Measurements from ENCODE around the gene GGNBP2. TPM values are rescaled to one million over a fixed set of nuclear protein-coding genes. Genes with fewer than 3 reads are reported as not detected.

Gene GGNBP2
- total and polyA plus RNA-seq, 2 donors (not counting 1 experiment from before 2014, with no cell fraction given): 77.0 to 81.9 TPM

GRCh38 chr17:36545465-36546417 lies 1.0 kb downstream of the GGNBP2 start:
- Histone ChIP-seq H3K27me3 (ENCODE audit: control insufficient read depth, insufficient read depth, low read length) (no peaks in the 10 kb centered on the region), H3K27ac (ENCODE audit: insufficient read depth, low read length) (peak overlapping the region; percentile 74), H3K79me2 (ENCODE audit: control insufficient read depth, insufficient read depth, low read length) (peaks cover 71% of the 10 kb centered on the region), H3K4me2 (ENCODE audit: extremely low read depth, insufficient read depth, low read length) (peak overlapping the region; percentile 98), H2AFZ (ENCODE audit: low read length) (no peak overlapping the region), H3K9ac (ENCODE audit: insufficient read depth, low read length) (peak overlapping the region; percentile 87), H3K4me3 (replicated peaks in 1 of 4; ENCODE audit: control extremely low read depth in 1 of 4, insufficient read depth in 1 of 4, low read depth in 3 of 4, low read length in 4 of 4) (peak overlapping the region; percentile 69 to 100 (median 90)), H3K4me1 (ENCODE audit: control insufficient read depth, extremely low read depth, insufficient read depth, low read length) (no peaks in the 10 kb centered on the region), H3K9me3 (ENCODE audit: control insufficient read depth, insufficient read depth, low read depth, low read length) (no peaks in the 10 kb centered on the region), H4K20me1 (ENCODE audit: control insufficient read depth, extremely low read depth, insufficient read depth, low read length) (no peaks in the 10 kb centered on the region), H3K36me3 (ENCODE audit: control insufficient read depth, insufficient read depth, low read length) (peaks cover 2% of the 10 kb centered on the region)
- TF ChIP-seq CTCF (conservative IDR thresholded peaks at IDR 0.05 in 1 of 2, IDR thresholded peaks at IDR 0.05 in 1 of 2; ENCODE audit: low read depth in 1 of 2, low read length in 2 of 2) (no peak), EZH2 (IDR thresholded peaks at IDR 0.05; ENCODE audit: low read length, missing control alignments) (no peak)
- peak; percentile 97 to 98 for DNase-seq (ENCODE audit: low read depth in 2 of 2)

- no peaks in the 10 kb centered on the region for H3K27me3 ChIP-seq (ENCODE audit: control insufficient read depth, insufficient read depth, low read length)
- no peaks in the 10 kb centered on the region for H3K9me3 ChIP-seq (ENCODE audit: control insufficient read depth, insufficient read depth, low read depth, low read length)
- no peak overlapping the region for H2AFZ ChIP-seq (ENCODE audit: low read length)
- H3K4me1 ChIP-seq (ENCODE audit: control insufficient read depth, extremely low read depth, insufficient read depth, low read length): no peaks in the 10 kb centered on the region
- peaks cover 78% of the 10 kb centered on the region for H3K79me2 ChIP-seq (ENCODE audit: control insufficient read depth, insufficient read depth, low read length)
- H3K27ac ChIP-seq (ENCODE audit: insufficient read depth, low read length): peak overlapping the region; percentile 74
- peaks cover 2% of the 10 kb centered on the region for H3K36me3 ChIP-seq (ENCODE audit: control insufficient read depth, insufficient read depth, low read length)
- H3K4me3 ChIP-seq (replicated peaks in 1 of 4; ENCODE audit: control extremely low read depth in 1 of 4, insufficient read depth in 1 of 4, low read depth in 3 of 4, low read length in 4 of 4): peak overlapping the region; percentile 69 to 100 (median 90)
- no peaks in the 10 kb centered on the region for H4K20me1 ChIP-seq (ENCODE audit: control insufficient read depth, extremely low read depth, insufficient read depth, low read length)
- DNase-seq (ENCODE audit: low read depth in 2 of 2): peak in 1 of 2 donors; percentile 6
- H3K9ac ChIP-seq (ENCODE audit: insufficient read depth, low read length): peak overlapping the region; percentile 87
- peak overlapping the region; percentile 98 for H3K4me2 ChIP-seq (ENCODE audit: extremely low read depth, insufficient read depth, low read length)
- TF ChIP-seq CTCF (conservative IDR thresholded peaks at IDR 0.05 in 1 of 2, IDR thresholded peaks at IDR 0.05 in 1 of 2; ENCODE audit: low read depth in 1 of 2, low read length in 2 of 2): no peak
- TF ChIP-seq EZH2 (IDR thresholded peaks at IDR 0.05; ENCODE audit: low read length, missing control alignments): no peak
Measured at GRCh38 chr17:36546418-36547093, 1.8 kb downstream of the GGNBP2 start.

- Histone ChIP-seq H4K20me1 (ENCODE audit: control insufficient read depth, extremely low read depth, insufficient read depth, low read length) (peaks cover 2% of the 10 kb centered on the region), H3K4me2 (ENCODE audit: extremely low read depth, insufficient read depth, low read length) (peak overlapping the region; percentile 98), H3K4me1 (ENCODE audit: control insufficient read depth, extremely low read depth, insufficient read depth, low read length) (no peaks in the 10 kb centered on the region), H3K36me3 (ENCODE audit: control insufficient read depth, insufficient read depth, low read length) (peaks cover 2% of the 10 kb centered on the region), H3K9ac (ENCODE audit: insufficient read depth, low read length) (no peak overlapping the region), H3K27me3 (ENCODE audit: control insufficient read depth, insufficient read depth, low read length) (no peaks in the 10 kb centered on the region), H2AFZ (ENCODE audit: low read length) (no peak overlapping the region), H3K27ac (ENCODE audit: insufficient read depth, low read length) (no peak overlapping the region), H3K79me2 (ENCODE audit: control insufficient read depth, insufficient read depth, low read length) (peaks cover 85% of the 10 kb centered on the region), H3K4me3 (replicated peaks in 1 of 4; ENCODE audit: control extremely low read depth in 1 of 4, insufficient read depth in 1 of 4, low read depth in 3 of 4, low read length in 4 of 4) (peak overlapping the region; percentile 69 to 100 (median 90)), H3K9me3 (ENCODE audit: control insufficient read depth, insufficient read depth, low read depth, low read length) (no peaks in the 10 kb centered on the region)
- no peak for TF ChIP-seq CTCF (conservative IDR thresholded peaks at IDR 0.05 in 1 of 2, IDR thresholded peaks at IDR 0.05 in 1 of 2; ENCODE audit: low read depth in 1 of 2, low read length in 2 of 2)
- TF ChIP-seq EZH2 (IDR thresholded peaks at IDR 0.05; ENCODE audit: low read length, missing control alignments): no peak
- DNase-seq (ENCODE audit: low read depth in 2 of 2): no peak
Measured at GRCh38 chr17:36547776-36548175, 3.1 kb downstream of the GGNBP2 start.

Data from fibroblast of lung (primary cell).